Neural cell (in vitro differentiated cells): ENCODE results near the gene CDR2. TPM values are rescaled to one million over a fixed set of nuclear protein-coding genes. Genes with fewer than 3 reads are reported as not detected.

Experiments used
- H2AFZ ChIP-seq: fragments of 200-600, 300-800 bp; sonication (generic), shearing (Covaris generic); 2 replicates; pipeline ENCODE4 v1.6.0; 2014; ENCODE audit warnings: low read depth, mild to moderate bottlenecking, antibody characterized with exemption, low read length, moderate library complexity
- H3F3A ChIP-seq: fragments of 200-600 bp; shearing (Covaris generic); 2 replicates; pipeline ENCODE4 v1.6.1; 2016; ENCODE audit warnings: mild to moderate bottlenecking, moderate library complexity, mixed read lengths, antibody characterized with exemption, low read length; ENCODE audit not compliant: insufficient read depth, poor library complexity, severe bottlenecking
- H3K27ac ChIP-seq: fragments of 200-600, 300-800 bp; sonication (generic), shearing (Covaris generic); 2 replicates; pipeline ENCODE4 v1.5.1; 2014; ENCODE audit warnings: mild to moderate bottlenecking, low read length, moderate library complexity
- H3K27me3 ChIP-seq: fragments of 300-800, 200-600 bp; sonication (generic), shearing (Covaris generic); 2 replicates; pipeline ENCODE4 v1.6.0; 2014; ENCODE audit warnings: mild to moderate bottlenecking, low read depth, low read length, moderate library complexity; ENCODE audit not compliant: insufficient read depth
- H3K36me3 ChIP-seq: fragments of 300-800, 200-600 bp; sonication (generic), shearing (Covaris generic); 2 replicates; pipeline ENCODE4 v1.5.1; 2014; ENCODE audit warnings: mild to moderate bottlenecking, antibody characterized with exemption, low read length, moderate library complexity; ENCODE audit not compliant: insufficient read depth
- H3K4me2 ChIP-seq: fragments of 300-800, 200-600 bp; sonication (generic), shearing (Covaris generic); 2 replicates; pipeline ENCODE4 v1.6.0; 2014; ENCODE audit warnings: mild to moderate bottlenecking, low read length
- H3K4me3 ChIP-seq: fragments of 300-800, 200-600 bp; sonication (generic), shearing (Covaris generic); 2 replicates; pipeline ENCODE4 v1.5.1; 2014; ENCODE audit warnings: mild to moderate bottlenecking, low read length, moderate library complexity
- H3K79me2 ChIP-seq: fragments of 200-600 bp; shearing (Covaris generic); replicated peaks from 2 replicates; pipeline ENCODE4 v1.6.0; 2014; ENCODE audit warnings: mild to moderate bottlenecking, low read length, moderate library complexity; ENCODE audit not compliant: insufficient read depth
- H3K9ac ChIP-seq: fragments of 300-800, 200-600 bp; sonication (generic), shearing (Covaris generic); 2 replicates; pipeline ENCODE4 v1.6.1; 2016; ENCODE audit warnings: mild to moderate bottlenecking, low read length, mixed read lengths
- H3K9me2 ChIP-seq: fragments of 200-600 bp; shearing (Covaris generic); 2 replicates; pipeline ENCODE4 v1.6.1; 2016; ENCODE audit warnings: mild to moderate bottlenecking, low read length, mixed read lengths; ENCODE audit not compliant: insufficient read depth
- H3K9me3 ChIP-seq: fragments of 200-600, 300-800 bp; sonication (generic), shearing (Covaris generic); 2 replicates; pipeline ENCODE4 v1.6.1; 2016; ENCODE audit warnings: mild to moderate bottlenecking, mixed run types, low read length, moderate library complexity, mixed read lengths
- H4K20me1 ChIP-seq: fragments of 200-600 bp; shearing (Covaris generic); 2 replicates; pipeline ENCODE4 v1.6.1; 2016; ENCODE audit warnings: mild to moderate bottlenecking, mixed run types; ENCODE audit not compliant: insufficient read depth
- CTCF ChIP-seq: fragments of 450-650 bp; IDR thresholded peaks from 2 replicates; pipeline ENCODE4 v1.5.1; 2014; ENCODE audit warnings: antibody characterized with exemption, mild to moderate bottlenecking, moderate library complexity; ENCODE audit not compliant: poor library complexity, severe bottlenecking
- EP300 ChIP-seq: fragments of 450-650 bp; conservative IDR thresholded peaks from 2 replicates; pipeline ENCODE4 v1.6.1; 2014; ENCODE audit warnings: antibody characterized with exemption, mild to moderate bottlenecking, moderate library complexity; ENCODE audit not compliant: poor library complexity, severe bottlenecking
- EZH2 ChIP-seq: fragments of 200-600, 300-800 bp; shearing (Covaris generic), sonication (generic); IDR thresholded peaks from 2 replicates; pipeline ENCODE4 v1.6.1; 2014; ENCODE audit warnings: antibody characterized with exemption, low read length, borderline replicate concordance, mild to moderate bottlenecking; ENCODE audit not compliant: insufficient read depth, poor library complexity, severe bottlenecking
- MXI1 ChIP-seq: fragments of 450-650 bp; conservative IDR thresholded peaks from 2 replicates; pipeline ENCODE4 v1.6.1; 2014; ENCODE audit warnings: antibody characterized with exemption, mild to moderate bottlenecking; ENCODE audit not compliant: poor library complexity, severe bottlenecking
- POLR2AphosphoS5 ChIP-seq: IDR thresholded peaks from 2 replicates; pipeline ENCODE4 v1.6.1; 2012
- RAD21 ChIP-seq: fragments of 450-650 bp; conservative IDR thresholded peaks from 2 replicates; pipeline ENCODE4 v1.6.1; 2014; ENCODE audit warnings: antibody characterized with exemption, mild to moderate bottlenecking, moderate library complexity
- SMC3 ChIP-seq: fragments of 450-650 bp; conservative IDR thresholded peaks from 2 replicates; pipeline ENCODE4 v1.6.1; 2014; ENCODE audit warnings: antibody characterized with exemption, mild to moderate bottlenecking, moderate library complexity; ENCODE audit not compliant: poor library complexity
- TAF1 ChIP-seq: IDR thresholded peaks from 2 replicates; pipeline ENCODE4 v1.6.1; 2012; ENCODE audit warnings: low read depth
- polyA plus RNA-seq: library from polyadenylated mRNA; depleted of rRNA; stranded (reverse); fragments of >200 nt; gene quantifications from 2 replicates; pipeline ENCODE4 v1.2.3, GENCODE V29; 2014
- TF ChIP-seq, protein P1 (sequence below): IDR thresholded peaks from 2 replicates; pipeline ENCODE4 v1.6.1; 2012; ENCODE audit warnings: borderline replicate concordance

CDR2 gene
- polyA plus RNA-seq, 1 donor from 2014 or later = 17.8 TPM

DNA sequence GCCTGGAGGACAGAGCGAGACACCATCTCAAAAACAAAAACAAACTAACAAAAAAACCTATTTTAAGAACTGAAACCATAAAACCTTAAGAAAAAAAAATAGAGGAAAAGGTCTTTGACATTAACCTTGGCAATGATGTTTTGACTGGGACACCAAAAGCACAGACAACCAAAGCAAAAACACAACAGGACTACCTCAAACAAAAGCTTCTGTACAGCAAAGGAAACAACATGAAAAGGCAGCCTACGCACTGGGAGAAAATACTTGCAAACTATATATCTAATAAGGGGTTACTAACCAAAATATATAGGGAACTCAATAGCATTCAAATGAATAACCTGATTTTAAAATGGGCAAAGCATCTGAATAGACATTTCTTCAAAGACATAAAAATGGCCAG, 32.3 kb downstream of the CDR2 start:
- H2AFZ ChIP-seq = no peak overlapping the region
- H3K79me2 ChIP-seq = no peaks in the 10 kb centered on the region
- no peaks in the 10 kb centered on the region for H3K27me3 ChIP-seq
- H4K20me1 ChIP-seq = no peaks in the 10 kb centered on the region
- H3K4me2 ChIP-seq = no peak overlapping the region
- no peak overlapping the region for H3K4me3 ChIP-seq
- no peaks in the 10 kb centered on the region for H3K9me2 ChIP-seq
- no peaks in the 10 kb centered on the region for H3K36me3 ChIP-seq
- no peaks in the 10 kb centered on the region for H3K9me3 ChIP-seq
- H3F3A ChIP-seq = no peaks in the 10 kb centered on the region
- no peak overlapping the region for H3K27ac ChIP-seq
- no peak for TF ChIP-seq MXI1
- TF ChIP-seq, protein P1, sequence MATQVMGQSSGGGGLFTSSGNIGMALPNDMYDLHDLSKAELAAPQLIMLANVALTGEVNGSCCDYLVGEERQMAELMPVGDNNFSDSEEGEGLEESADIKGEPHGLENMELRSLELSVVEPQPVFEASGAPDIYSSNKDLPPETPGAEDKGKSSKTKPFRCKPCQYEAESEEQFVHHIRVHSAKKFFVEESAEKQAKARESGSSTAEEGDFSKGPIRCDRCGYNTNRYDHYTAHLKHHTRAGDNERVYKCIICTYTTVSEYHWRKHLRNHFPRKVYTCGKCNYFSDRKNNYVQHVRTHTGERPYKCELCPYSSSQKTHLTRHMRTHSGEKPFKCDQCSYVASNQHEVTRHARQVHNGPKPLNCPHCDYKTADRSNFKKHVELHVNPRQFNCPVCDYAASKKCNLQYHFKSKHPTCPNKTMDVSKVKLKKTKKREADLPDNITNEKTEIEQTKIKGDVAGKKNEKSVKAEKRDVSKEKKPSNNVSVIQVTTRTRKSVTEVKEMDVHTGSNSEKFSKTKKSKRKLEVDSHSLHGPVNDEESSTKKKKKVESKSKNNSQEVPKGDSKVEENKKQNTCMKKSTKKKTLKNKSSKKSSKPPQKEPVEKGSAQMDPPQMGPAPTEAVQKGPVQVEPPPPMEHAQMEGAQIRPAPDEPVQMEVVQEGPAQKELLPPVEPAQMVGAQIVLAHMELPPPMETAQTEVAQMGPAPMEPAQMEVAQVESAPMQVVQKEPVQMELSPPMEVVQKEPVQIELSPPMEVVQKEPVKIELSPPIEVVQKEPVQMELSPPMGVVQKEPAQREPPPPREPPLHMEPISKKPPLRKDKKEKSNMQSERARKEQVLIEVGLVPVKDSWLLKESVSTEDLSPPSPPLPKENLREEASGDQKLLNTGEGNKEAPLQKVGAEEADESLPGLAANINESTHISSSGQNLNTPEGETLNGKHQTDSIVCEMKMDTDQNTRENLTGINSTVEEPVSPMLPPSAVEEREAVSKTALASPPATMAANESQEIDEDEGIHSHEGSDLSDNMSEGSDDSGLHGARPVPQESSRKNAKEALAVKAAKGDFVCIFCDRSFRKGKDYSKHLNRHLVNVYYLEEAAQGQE = no peak
- TF ChIP-seq POLR2AphosphoS5 = no peak
- no peak for TF ChIP-seq RAD21
- TF ChIP-seq EP300 = no peak
- no peak for TF ChIP-seq EZH2
- TF ChIP-seq CTCF = no peak
- no peak for TF ChIP-seq TAF1
- no peak for TF ChIP-seq SMC3
- no peak overlapping the region for H3K9ac ChIP-seq

DNA sequence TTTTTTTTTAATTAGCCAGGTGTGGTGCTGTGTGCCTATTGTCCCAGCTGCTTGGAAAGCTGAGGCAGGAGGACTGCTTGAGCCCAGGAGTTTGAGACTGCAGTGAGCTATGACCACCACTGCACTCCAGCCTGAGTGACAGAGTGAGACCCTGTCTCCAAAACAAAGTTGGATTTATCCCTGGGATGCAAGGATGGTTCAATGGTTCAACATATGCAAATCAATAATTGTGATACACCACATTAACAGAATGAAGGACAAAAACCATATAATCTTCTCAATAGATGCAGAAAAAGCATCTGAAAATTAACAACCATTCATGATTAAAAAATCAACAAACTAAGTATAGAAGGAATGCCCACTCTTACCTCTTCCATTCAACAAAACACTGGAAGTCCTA, 33.5 kb downstream of the CDR2 start:
- no peaks in the 10 kb centered on the region for H3K9me2 ChIP-seq
- no peak for TF ChIP-seq POLR2AphosphoS5
- no peak for TF ChIP-seq EZH2
- TF ChIP-seq RAD21 = no peak
- no peak for TF ChIP-seq EP300
- TF ChIP-seq, protein P1 = no peak
- TF ChIP-seq SMC3 = no peak
- no peak for TF ChIP-seq CTCF
- TF ChIP-seq MXI1 = no peak
- no peak for TF ChIP-seq TAF1

More for the DNA sequence above, 33.5 kb downstream of the CDR2 start:
- Histone ChIP-seq H3K79me2 (no peaks in the 10 kb centered on the region), H3K9me3 (no peaks in the 10 kb centered on the region), H3K4me3 (no peak overlapping the region), H3K27me3 (no peaks in the 10 kb centered on the region), H3K9ac (no peak overlapping the region), H3F3A (no peaks in the 10 kb centered on the region), H3K36me3 (peaks cover 5% of the 10 kb centered on the region), H4K20me1 (no peaks in the 10 kb centered on the region), H3K27ac (no peak overlapping the region), H2AFZ (no peak overlapping the region), H3K4me2 (no peak overlapping the region)
